Breast epithelium (tissue), 3 donors: Measurements from ENCODE around the gene TTLL3.

Experiments
- CTCF ChIP-seq, 3 donors: fragments of 450-650 bp; IDR thresholded peaks; one replicate each; pipeline ENCODE4 v1.5.1; 2016 to 2017; ENCODE audit warnings: antibody characterized with exemption in 3 of 3, mild to moderate bottlenecking in 3 of 3, moderate library complexity in 3 of 3
- POLR2A ChIP-seq: fragments of 450-650 bp; IDR thresholded peaks from one replicate; pipeline ENCODE4 v1.6.1; 2016; ENCODE audit warnings: antibody characterized with exemption, mild to moderate bottlenecking, moderate library complexity

GRCh38 chr3:9803494-9803893 is 6.6 kb upstream of the TTLL3 start:
- TF ChIP-seq CTCF (IDR thresholded peaks at IDR 0.05): no peak
- no peak for TF ChIP-seq POLR2A
